ENCODE measurements around the gene RPS15. TPM values are rescaled to one million over a fixed set of nuclear protein-coding genes. Genes with fewer than 3 reads are reported as not detected.

RPS15 gene
- total RNA-seq, 1 donor from 2014 or later = 1,045 TPM

DNA sequence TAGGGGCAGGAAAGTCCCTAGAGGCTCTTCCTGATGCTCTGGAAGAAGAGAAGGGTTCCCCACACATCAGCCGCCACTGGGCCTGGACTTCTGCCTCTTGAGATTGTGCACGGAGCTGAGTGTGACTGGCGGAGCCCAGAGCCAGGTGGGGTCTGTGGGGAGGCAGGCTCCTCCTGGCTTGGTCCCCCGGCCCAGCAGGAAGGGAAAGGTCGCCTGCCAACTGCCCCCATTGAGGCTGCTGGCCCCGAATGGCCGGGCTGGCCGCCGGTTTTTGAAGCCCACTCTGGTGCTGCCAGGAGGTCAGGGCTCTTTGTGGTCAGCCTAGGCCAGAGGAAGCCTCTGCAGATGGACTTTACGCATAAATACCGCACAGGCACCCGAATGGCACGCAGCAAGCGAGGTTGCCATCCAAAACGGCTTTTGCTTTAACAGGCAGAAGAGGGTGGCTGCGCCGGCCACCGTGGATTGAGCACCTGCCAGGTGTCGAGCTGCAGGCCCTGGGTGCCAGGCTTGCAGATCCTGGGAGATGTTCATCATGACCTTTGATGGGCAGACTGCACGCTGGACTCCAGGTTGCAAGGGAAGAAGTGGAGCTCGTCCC, 25.8 kb upstream of the RPS15 start:
- Mint-ChIP-seq H3K27me3 (ENCODE audit: low read depth, unreplicated experiment) (no peaks in the 10 kb centered on the region), H3K36me3 (ENCODE audit: low read depth, unreplicated experiment) (peaks cover 7% of the 10 kb centered on the region), H3K4me3 (ENCODE audit: unreplicated experiment) (no peak overlapping the region), H3K27ac (ENCODE audit: unreplicated experiment) (no peak overlapping the region), H3K9me3 (ENCODE audit: unreplicated experiment) (no peaks in the 10 kb centered on the region), H3K4me1 (ENCODE audit: low read depth, unreplicated experiment) (peaks cover 56% of the 10 kb centered on the region)
- no peaks in the 10 kb centered on the region for H3K27me3 ChIP-seq (ENCODE audit: insufficient read depth, low read length)
- FAIRE-seq = no peak
- H3K9me3 ChIP-seq (ENCODE audit: insufficient read depth, low read depth, low read length) = no peaks in the 10 kb centered on the region
- no peak overlapping the region for H3K27ac ChIP-seq (ENCODE audit: low read depth, low read length)
- no peak for DNase-seq (ENCODE audit: low read depth)
- H3K36me3 ChIP-seq (ENCODE audit: insufficient read depth, low read length) = peaks cover 7% of the 10 kb centered on the region
- no peak overlapping the region for H3K4me3 ChIP-seq (ENCODE audit: insufficient read depth, low read depth, low read length)
- peak overlapping the region; percentile 93 for H3K9ac ChIP-seq (ENCODE audit: low read length)
- peaks cover 70% of the 10 kb centered on the region for H3K4me1 ChIP-seq (ENCODE audit: insufficient read depth, low read length)
- no peak overlapping the region for H2AFZ ChIP-seq (ENCODE audit: low read depth, low read length)
- H4K20me1 ChIP-seq (ENCODE audit: insufficient read depth, low read length) = peaks cover 87% of the 10 kb centered on the region
- H3K79me2 ChIP-seq (ENCODE audit: insufficient read depth, low read length) = peaks cover 98% of the 10 kb centered on the region
- H3K4me2 ChIP-seq (ENCODE audit: low read length) = peak overlapping the region; percentile 96
- no peak for TF ChIP-seq EZH2 (IDR thresholded peaks at IDR 0.05; ENCODE audit: insufficient read depth, low read length)
- TF ChIP-seq, protein P1, sequence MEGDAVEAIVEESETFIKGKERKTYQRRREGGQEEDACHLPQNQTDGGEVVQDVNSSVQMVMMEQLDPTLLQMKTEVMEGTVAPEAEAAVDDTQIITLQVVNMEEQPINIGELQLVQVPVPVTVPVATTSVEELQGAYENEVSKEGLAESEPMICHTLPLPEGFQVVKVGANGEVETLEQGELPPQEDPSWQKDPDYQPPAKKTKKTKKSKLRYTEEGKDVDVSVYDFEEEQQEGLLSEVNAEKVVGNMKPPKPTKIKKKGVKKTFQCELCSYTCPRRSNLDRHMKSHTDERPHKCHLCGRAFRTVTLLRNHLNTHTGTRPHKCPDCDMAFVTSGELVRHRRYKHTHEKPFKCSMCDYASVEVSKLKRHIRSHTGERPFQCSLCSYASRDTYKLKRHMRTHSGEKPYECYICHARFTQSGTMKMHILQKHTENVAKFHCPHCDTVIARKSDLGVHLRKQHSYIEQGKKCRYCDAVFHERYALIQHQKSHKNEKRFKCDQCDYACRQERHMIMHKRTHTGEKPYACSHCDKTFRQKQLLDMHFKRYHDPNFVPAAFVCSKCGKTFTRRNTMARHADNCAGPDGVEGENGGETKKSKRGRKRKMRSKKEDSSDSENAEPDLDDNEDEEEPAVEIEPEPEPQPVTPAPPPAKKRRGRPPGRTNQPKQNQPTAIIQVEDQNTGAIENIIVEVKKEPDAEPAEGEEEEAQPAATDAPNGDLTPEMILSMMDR (IDR thresholded peaks at IDR 0.05; ENCODE audit: insufficient read depth, low read depth, low read length) = no peak

DNA sequence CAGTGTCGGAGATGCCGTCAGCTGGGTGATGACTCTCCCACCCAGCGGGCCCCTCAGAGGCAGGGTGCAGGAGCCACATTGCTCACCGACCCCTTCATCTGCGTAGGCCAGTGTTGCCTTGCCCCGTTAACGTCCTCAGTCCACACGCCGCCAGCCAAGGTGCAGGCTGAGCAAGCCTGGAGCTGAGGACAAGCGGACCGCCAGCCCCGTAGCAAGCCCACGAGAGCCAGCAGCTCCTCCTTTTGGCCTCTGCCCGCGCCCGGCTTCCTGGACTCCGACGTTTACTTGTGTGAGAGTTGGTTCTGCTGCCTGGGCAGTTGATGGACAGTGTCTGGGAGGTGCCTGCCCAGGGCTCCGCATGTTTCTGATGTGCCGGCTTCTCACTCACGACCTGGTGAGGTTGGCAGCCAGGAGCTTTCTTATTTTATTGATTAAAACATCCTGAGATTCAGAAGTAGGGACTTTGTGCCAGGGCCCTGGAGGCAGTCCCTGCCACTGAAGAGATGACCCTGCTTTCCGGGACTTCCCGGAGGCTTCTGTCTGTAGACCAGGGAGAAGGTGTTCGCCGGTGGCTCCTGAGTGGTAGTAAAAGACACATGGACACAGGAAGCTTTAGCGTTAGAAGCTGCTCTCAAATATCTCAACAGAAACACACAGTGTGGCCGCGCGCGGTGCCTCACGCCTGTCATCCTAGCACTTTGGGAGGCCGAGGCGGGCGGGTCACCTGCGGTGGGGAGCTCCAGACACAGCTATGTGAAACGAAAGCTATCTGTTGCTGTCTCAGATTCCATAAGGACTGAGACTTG, 25.0 kb upstream of the RPS15 start:
- H3K27ac ChIP-seq (ENCODE audit: low read depth, low read length) = no peak overlapping the region
- H3K27ac Mint-ChIP-seq (ENCODE audit: unreplicated experiment) = no peak overlapping the region
- no peaks in the 10 kb centered on the region for H3K9me3 Mint-ChIP-seq (ENCODE audit: unreplicated experiment)
- peaks cover 78% of the 10 kb centered on the region for H3K4me1 ChIP-seq (ENCODE audit: insufficient read depth, low read length)
- H3K9me3 ChIP-seq (ENCODE audit: insufficient read depth, low read depth, low read length) = no peaks in the 10 kb centered on the region
- H3K4me3 Mint-ChIP-seq (ENCODE audit: unreplicated experiment) = no peak overlapping the region
- peaks cover 8% of the 10 kb centered on the region for H3K36me3 ChIP-seq (ENCODE audit: insufficient read depth, low read length)
- DNase-seq (ENCODE audit: low read depth) (no peak), FAIRE-seq (no peak)
- no peak overlapping the region for H2AFZ ChIP-seq (ENCODE audit: low read depth, low read length)
- no peak overlapping the region for H3K4me2 ChIP-seq (ENCODE audit: low read length)
- peaks cover 94% of the 10 kb centered on the region for H4K20me1 ChIP-seq (ENCODE audit: insufficient read depth, low read length)
- peaks cover 60% of the 10 kb centered on the region for H3K4me1 Mint-ChIP-seq (ENCODE audit: low read depth, unreplicated experiment)
- TF ChIP-seq EZH2 (IDR thresholded peaks at IDR 0.05; ENCODE audit: insufficient read depth, low read length) = no peak
- H3K4me3 ChIP-seq (ENCODE audit: insufficient read depth, low read depth, low read length) = no peak overlapping the region
- no peaks in the 10 kb centered on the region for H3K27me3 Mint-ChIP-seq (ENCODE audit: low read depth, unreplicated experiment)
- no peaks in the 10 kb centered on the region for H3K27me3 ChIP-seq (ENCODE audit: insufficient read depth, low read length)
- H3K9ac ChIP-seq (ENCODE audit: low read length) = no peak overlapping the region
- peaks cover 7% of the 10 kb centered on the region for H3K36me3 Mint-ChIP-seq (ENCODE audit: low read depth, unreplicated experiment)
- H3K79me2 ChIP-seq (ENCODE audit: insufficient read depth, low read length) = peaks cover 100% of the 10 kb centered on the region

DNA sequence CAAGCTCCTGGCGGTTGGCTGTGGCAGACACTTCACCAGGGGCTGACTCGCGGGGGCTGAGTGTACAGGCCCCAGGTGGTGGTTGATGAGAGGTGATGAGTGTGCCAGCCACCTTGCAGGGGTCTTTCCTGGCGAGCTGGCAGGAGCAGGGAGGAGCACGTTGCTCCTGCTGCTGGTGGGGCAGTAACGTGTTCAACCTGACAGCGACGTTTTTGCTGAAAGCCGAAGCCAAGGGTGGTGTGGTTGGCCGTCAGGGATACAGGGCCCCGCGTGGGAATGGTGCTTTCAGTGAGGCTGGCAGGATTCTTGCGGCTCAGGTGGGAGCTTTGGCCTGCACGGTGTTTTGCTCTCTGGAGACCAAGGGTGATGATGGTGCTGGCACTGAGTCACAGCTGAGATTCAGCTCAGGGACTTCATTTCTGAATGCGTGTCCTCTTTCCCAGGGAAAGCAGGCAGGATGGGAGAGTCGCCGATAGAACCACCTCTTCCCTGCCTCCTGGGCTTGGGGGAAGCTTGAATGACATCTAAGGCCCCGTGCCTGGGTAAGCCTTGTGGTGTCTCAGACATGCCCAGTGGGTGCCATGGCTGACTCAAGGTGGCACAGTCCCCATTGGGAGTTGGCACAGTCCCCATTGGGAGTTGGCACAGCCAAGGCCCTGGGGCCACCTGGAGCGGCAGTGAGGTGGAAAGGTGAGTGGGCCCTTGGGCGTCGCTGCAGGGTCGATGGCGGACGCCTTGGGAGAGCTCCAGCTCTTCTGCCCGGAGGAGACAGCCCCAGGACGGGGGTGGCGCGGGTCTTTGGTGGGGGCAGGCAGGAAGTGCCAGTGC, 22.0 kb upstream of the RPS15 start:
- H3K4me3 ChIP-seq (ENCODE audit: insufficient read depth, low read depth, low read length) = peak overlapping the region; percentile 7
- H3K4me1 ChIP-seq (ENCODE audit: insufficient read depth, low read length) = peaks cover 55% of the 10 kb centered on the region
- H2AFZ ChIP-seq (ENCODE audit: low read depth, low read length) = no peak overlapping the region
- peak overlapping the region; percentile 82 for H3K4me2 ChIP-seq (ENCODE audit: low read length)
- H3K4me3 Mint-ChIP-seq (ENCODE audit: unreplicated experiment) = peak overlapping the region; percentile 67
- peaks cover 43% of the 10 kb centered on the region for H3K4me1 Mint-ChIP-seq (ENCODE audit: low read depth, unreplicated experiment)
- no peaks in the 10 kb centered on the region for H3K9me3 Mint-ChIP-seq (ENCODE audit: unreplicated experiment)
- H3K27me3 Mint-ChIP-seq (ENCODE audit: low read depth, unreplicated experiment) = no peaks in the 10 kb centered on the region
- peaks cover 98% of the 10 kb centered on the region for H3K79me2 ChIP-seq (ENCODE audit: insufficient read depth, low read length)
- H3K36me3 ChIP-seq (ENCODE audit: insufficient read depth, low read length) = peaks cover 27% of the 10 kb centered on the region
- H3K27ac Mint-ChIP-seq (ENCODE audit: unreplicated experiment) = peak overlapping the region; percentile 82
- peak overlapping the region; percentile 95 for H3K27ac ChIP-seq (ENCODE audit: low read depth, low read length)
- peak overlapping the region; percentile 82 for H3K9ac ChIP-seq (ENCODE audit: low read length)
- no peak for TF ChIP-seq EZH2 (IDR thresholded peaks at IDR 0.05; ENCODE audit: insufficient read depth, low read length)
- TF ChIP-seq, protein P1 (IDR thresholded peaks at IDR 0.05; ENCODE audit: insufficient read depth, low read depth, low read length) = no peak
- H3K9me3 ChIP-seq (ENCODE audit: insufficient read depth, low read depth, low read length) = no peaks in the 10 kb centered on the region
- no peaks in the 10 kb centered on the region for H3K27me3 ChIP-seq (ENCODE audit: insufficient read depth, low read length)
- H3K36me3 Mint-ChIP-seq (ENCODE audit: low read depth, unreplicated experiment) = peaks cover 10% of the 10 kb centered on the region
- FAIRE-seq = no peak
- DNase-seq (ENCODE audit: low read depth) = peak; percentile 40
- peaks cover 95% of the 10 kb centered on the region for H4K20me1 ChIP-seq (ENCODE audit: insufficient read depth, low read length)
